Tibial nerve (tissue), 4 donors: ENCODE data around the gene PTX4. TPM values are rescaled to one million over a fixed set of nuclear protein-coding genes. Genes with fewer than 3 reads are reported as not detected.

ENCODE experiments used
- DNase-seq, 2 donors: peaks; one replicate each; pipeline ENCODE4 v3.0.0-alpha.2; 2019; ENCODE audit warnings: low spot score in 2 of 2
- H3K27ac ChIP-seq, 4 donors: fragments of 200-600 bp; sonication (generic) in 3 of 4; one replicate each; pipeline ENCODE4 v1.5.1; 2017 to 2019; ENCODE audit warnings: mild to moderate bottlenecking in 1 of 4
- H3K27me3 ChIP-seq, 2 donors: fragments of 200-600 bp; sonication (generic) in 1 of 2; one replicate each; pipeline versions ENCODE4 v1.5.1 to v1.6.0; 2017 to 2019
- H3K36me3 ChIP-seq, 3 donors: fragments of 200-600 bp; sonication (generic); one replicate each; pipeline ENCODE4 v1.5.1; 2018 to 2019
- H3K4me1 ChIP-seq, 4 donors: fragments of 200-600 bp; sonication (generic) in 3 of 4; one replicate each; pipeline ENCODE4 v1.5.1; 2017 to 2019
- H3K4me3 ChIP-seq, 4 donors: fragments of 200-600 bp; sonication (generic) in 3 of 4; one replicate each; pipeline ENCODE4 v1.5.1; 2017 to 2019; ENCODE audit warnings: mild to moderate bottlenecking in 1 of 4, moderate library complexity in 1 of 4
- H3K9me3 ChIP-seq, 4 donors: fragments of 200-600 bp; sonication (generic) in 3 of 4; one replicate each; pipeline ENCODE4 v1.5.1; 2017 to 2019
- EP300 ChIP-seq, 2 donors: sonication (generic); formaldehyde crosslinking; IDR thresholded peaks; one replicate each; pipeline ENCODE4 v1.6.1; 2017; ENCODE audit warnings: antibody characterized with exemption in 2 of 2, mild to moderate bottlenecking in 1 of 2
- POLR2A ChIP-seq, 2 donors: fragments of 450-650 bp; IDR thresholded peaks; one replicate each; pipeline ENCODE4 v1.6.1; 2017; ENCODE audit warnings: antibody characterized with exemption in 2 of 2, mild to moderate bottlenecking in 2 of 2, moderate library complexity in 2 of 2
- WGBS, 2 donors: methylation state at CpG; one replicate each; pipeline ENCODE4 v1.1.5; 2018; 5-methylcytosine and 5-hydroxymethylcytosine counted together
- total RNA-seq, 4 donors: library from RNA; depleted of rRNA; stranded (reverse); fragments of >200 nt; gene quantifications; one replicate each; pipeline ENCODE4 v1.1.0, GENCODE V29; 2016
- TF ChIP-seq, protein P1 (sequence below), 5 experiments: fragments of 200-600 bp in 3 of 5; fragments of 450-650 bp in 2 of 5; sonication (generic) in 3 of 5; IDR thresholded peaks; one replicate each; pipeline ENCODE4 v1.5.1; 2016 to 2019; ENCODE audit warnings: antibody characterized with exemption in 5 of 5, mild to moderate bottlenecking in 3 of 5, moderate library complexity in 2 of 5

The PTX4 gene
- total RNA-seq, 4 donors from 2014 or later = not detected

DNA sequence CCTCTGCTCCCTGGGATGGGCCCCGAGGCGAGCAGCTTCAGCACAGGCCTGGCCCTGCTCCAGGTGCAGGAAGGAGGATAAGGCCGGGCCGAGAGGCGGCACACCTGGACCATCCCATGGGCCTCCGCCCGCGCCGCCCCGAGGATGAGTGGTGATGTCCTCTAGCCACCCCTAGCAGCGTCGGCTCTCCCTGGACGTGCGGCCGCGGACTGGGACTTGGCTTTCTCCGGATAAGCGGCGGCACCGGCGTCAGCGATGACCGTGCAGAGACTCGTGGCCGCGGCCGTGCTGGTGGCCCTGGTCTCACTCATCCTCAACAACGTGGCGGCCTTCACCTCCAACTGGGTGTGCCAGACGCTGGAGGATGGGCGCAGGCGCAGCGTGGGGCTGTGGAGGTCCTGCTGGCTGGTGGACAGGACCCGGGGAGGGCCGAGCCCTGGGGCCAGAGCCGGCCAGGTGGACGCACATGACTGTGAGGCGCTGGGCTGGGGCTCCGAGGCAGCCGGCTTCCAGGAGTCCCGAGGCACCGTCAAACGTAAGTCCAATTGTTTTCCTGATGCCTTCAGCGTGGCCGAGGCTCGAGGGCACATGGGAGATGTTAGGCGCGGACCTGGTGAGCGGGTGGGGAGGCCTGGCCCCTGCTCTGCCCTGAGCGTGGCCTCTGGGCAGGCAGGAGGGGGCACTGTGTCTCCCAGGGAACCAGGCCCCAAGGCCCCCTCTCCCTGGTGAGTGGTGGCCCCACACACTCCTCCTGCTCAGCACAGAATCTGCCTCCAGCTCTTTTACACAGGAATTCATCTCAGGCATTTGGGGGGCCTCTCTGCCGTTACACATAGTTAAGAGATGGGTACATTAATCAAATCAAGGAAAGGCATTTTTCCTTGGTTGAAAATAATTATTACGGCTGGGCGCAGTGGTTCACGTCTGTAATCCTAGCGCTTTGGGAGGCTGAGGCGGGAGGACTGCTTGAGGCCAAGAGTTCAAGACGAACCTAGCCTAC, 45.6 kb upstream of the PTX4 start:
- Histone ChIP-seq H3K27ac (peak overlapping the region; percentile 68 to 91 (median 86)), H3K4me1 (peaks cover 0 to 73% (median 6%) of the 10 kb centered on the region in 4 donors)
- no peak for DNase-seq

DNA sequence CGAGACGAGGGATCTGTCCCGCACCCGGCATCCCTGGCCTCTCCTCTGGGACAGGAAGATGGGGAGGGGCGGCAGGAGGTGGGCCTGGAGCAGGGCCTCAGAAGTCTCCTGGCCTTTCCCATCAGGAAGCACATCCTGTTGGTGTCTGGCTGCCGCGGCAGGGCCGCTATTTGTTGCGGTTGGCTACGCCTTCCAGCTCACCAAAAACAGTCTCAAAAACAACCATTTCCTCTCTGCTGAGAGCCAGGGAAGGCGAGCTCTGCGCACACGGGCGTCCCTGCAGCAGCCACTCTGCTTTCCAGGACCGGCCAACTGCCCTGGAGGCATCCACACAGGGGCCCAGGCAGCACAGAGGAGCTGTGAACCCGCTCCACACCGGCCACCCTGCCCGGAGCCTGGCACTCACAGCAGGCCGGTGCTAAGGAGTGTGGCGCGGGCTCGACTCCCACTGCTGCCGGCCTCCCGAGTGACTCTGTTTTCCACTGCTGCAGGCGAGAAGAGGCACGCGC, 44.8 kb upstream of the PTX4 start, which contains the start of gene TMEM204:
TSS of gene TMEM204 (plus strand) at position 224 of the 509 bp plus-strand sequence. CDS start 610 bp downstream, outside the sequence.
- Histone ChIP-seq H3K27me3 (no peaks in the 10 kb centered on the region), H3K4me3 (peak within 1 kb of the TSS; percentile 51 to 63 (median 58)), H3K9me3 (no peaks in the 10 kb centered on the region), H3K36me3 (peaks cover 0 to 38% (median 3%) of the 10 kb centered on the region in 3 donors), H3K27ac (peak within 1 kb of the TSS; percentile 68 to 91 (median 86)), H3K4me1 (peaks cover 0 to 67% (median 6%) of the 10 kb centered on the region in 4 donors)
- DNase-seq = peak; percentile 49 to 53
- WGBS, 2 donors = 32 to 57% methylated on average over 23 to 27 of the region's 27 CpGs
- TF ChIP-seq, protein P1, sequence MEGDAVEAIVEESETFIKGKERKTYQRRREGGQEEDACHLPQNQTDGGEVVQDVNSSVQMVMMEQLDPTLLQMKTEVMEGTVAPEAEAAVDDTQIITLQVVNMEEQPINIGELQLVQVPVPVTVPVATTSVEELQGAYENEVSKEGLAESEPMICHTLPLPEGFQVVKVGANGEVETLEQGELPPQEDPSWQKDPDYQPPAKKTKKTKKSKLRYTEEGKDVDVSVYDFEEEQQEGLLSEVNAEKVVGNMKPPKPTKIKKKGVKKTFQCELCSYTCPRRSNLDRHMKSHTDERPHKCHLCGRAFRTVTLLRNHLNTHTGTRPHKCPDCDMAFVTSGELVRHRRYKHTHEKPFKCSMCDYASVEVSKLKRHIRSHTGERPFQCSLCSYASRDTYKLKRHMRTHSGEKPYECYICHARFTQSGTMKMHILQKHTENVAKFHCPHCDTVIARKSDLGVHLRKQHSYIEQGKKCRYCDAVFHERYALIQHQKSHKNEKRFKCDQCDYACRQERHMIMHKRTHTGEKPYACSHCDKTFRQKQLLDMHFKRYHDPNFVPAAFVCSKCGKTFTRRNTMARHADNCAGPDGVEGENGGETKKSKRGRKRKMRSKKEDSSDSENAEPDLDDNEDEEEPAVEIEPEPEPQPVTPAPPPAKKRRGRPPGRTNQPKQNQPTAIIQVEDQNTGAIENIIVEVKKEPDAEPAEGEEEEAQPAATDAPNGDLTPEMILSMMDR (IDR thresholded peaks at IDR 0.05) = no peak
- TF ChIP-seq EP300 (IDR thresholded peaks at IDR 0.05) = peak in 1 of 2 donors; percentile 72
- peak in 1 of 2 donors; percentile 54 for TF ChIP-seq POLR2A (IDR thresholded peaks at IDR 0.05)

More for the DNA sequence above, 45.6 kb upstream of the PTX4 start:
- Histone ChIP-seq H3K27me3 (no peaks in the 10 kb centered on the region), H3K4me3 (peak overlapping the region; percentile 51 to 63 (median 58)), H3K36me3 (peaks cover 0 to 47% (median 7%) of the 10 kb centered on the region in 3 donors), H3K9me3 (no peaks in the 10 kb centered on the region)
- TF ChIP-seq, protein P1 (IDR thresholded peaks at IDR 0.05) = no peak
- TF ChIP-seq EP300 (IDR thresholded peaks at IDR 0.05) = no peak
- no peak for TF ChIP-seq POLR2A (IDR thresholded peaks at IDR 0.05)
- 53 to 62% methylated on average over 21 to 54 of the region's 57 CpGs for WGBS, 2 donors

DNA sequence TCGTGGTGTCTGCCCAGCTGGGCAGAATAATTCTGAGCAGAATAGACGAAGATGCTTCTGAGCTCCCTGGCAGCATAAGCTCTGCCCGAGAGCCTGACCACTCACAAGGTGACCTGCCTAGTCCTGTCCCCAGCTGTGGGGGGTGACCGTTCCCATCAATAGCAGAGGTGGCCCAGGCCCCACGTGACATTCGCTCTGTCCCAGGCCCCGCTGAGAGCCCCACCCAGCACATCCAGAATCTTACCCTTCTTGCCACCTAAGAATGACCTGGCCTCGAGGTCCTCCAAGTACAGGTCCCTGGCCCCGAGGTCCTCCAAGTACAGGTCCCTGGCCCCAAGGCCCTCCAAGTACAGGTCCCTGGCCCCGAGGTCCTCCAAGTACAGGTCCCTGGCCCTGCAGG, 44.0 kb upstream of the PTX4 start:
- Histone ChIP-seq H3K4me3 (peak overlapping the region in 1 of 4 donors; percentile 61), H3K9me3 (no peaks in the 10 kb centered on the region), H3K4me1 (peaks cover 0 to 63% (median 4%) of the 10 kb centered on the region in 4 donors), H3K27me3 (no peaks in the 10 kb centered on the region), H3K27ac (peak overlapping the region; percentile 68 to 91 (median 86)), H3K36me3 (peaks cover 0 to 31% (median 3%) of the 10 kb centered on the region in 3 donors)
- no peak for DNase-seq
- 69 to 82% methylated on average over 8 to 9 of the region's 10 CpGs for WGBS, 2 donors
- TF ChIP-seq, protein P1 (IDR thresholded peaks at IDR 0.05) = no peak
- no peak for TF ChIP-seq EP300 (IDR thresholded peaks at IDR 0.05)
- no peak for TF ChIP-seq POLR2A (IDR thresholded peaks at IDR 0.05)

DNA sequence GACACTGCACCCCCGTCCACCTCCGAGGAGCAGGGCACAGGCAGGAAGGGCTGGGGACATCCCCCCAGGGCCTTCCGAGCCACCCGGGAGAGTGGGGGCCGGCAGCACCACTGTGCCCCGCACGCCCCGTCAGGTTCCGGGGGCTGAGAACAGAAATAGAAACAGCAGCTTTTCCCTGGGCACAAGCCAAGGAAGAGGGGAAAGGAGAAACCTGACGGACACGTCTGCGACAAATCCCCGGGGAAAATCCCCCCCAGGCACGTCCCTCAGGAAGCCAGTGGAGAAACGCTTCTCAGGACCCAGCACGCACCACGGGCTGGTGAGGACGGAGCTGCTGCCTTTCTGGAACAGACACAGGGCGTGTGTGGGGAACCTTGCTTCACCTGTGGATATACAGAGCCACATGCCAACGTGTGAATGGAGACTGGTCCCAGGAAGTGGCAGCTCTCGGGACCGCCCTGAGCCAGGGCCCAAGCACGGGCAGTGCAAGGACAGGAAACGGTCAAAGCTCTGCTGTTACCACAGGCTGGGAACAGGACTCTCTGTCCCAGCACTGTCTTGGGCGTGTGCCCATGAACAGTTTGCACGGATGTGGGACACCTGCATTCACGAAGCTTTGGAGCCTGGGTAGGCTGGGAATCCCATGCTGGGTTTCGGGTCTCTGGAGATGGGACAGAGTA, 43.5 kb upstream of the PTX4 start:
- H3K9me3 ChIP-seq = no peaks in the 10 kb centered on the region
- peaks cover 0 to 27% (median 3%) of the 10 kb centered on the region in 3 donors for H3K36me3 ChIP-seq
- DNase-seq = peak; percentile 67 to 70
- H3K27ac ChIP-seq = peak overlapping the region; percentile 75 to 91 (median 86)
- WGBS, 2 donors = 60 to 66% methylated on average over 23 to 28 of the region's 28 CpGs
- TF ChIP-seq EP300 (IDR thresholded peaks at IDR 0.05) = peak in 1 of 2 donors; percentile 84
- TF ChIP-seq, protein P1 (IDR thresholded peaks at IDR 0.05) = no peak
- TF ChIP-seq POLR2A (IDR thresholded peaks at IDR 0.05) = no peak
- no peaks in the 10 kb centered on the region for H3K27me3 ChIP-seq
- H3K4me1 ChIP-seq = peaks cover 0 to 66% (median 4%) of the 10 kb centered on the region in 4 donors
- peak overlapping the region in 1 of 4 donors; percentile 61 for H3K4me3 ChIP-seq
